GM21381 (cell line): ENCODE results near the gene DLGAP1.

Source experiments
- ATAC-seq: cut with Tn5 transposase; IDR thresholded peaks from one replicate; pipeline ENCODE4 v1.9.1; 2021; ENCODE audit warnings: mild to moderate bottlenecking, moderate library complexity; ENCODE audit not compliant: unreplicated experiment

Gene DLGAP1

DNA sequence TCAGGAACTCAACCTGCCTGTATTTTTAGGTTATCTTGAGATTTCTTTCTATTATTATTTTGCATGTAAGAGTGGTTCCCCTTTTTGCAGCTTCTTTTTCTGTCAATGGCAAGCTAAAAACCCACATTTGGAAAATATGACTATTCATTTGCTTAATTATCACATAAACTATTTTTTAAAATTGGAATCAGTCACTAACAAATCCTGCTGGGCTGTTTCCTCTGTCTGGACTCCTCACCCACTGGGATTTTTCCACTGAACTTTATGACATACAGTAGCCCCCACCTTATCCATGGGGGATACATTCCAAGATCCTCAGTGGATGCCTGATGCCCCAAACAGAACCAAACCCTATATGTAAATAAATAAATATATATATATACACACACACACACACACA lies 447.3 kb downstream of the DLGAP1 start:
- no peak for ATAC-seq

DNA sequence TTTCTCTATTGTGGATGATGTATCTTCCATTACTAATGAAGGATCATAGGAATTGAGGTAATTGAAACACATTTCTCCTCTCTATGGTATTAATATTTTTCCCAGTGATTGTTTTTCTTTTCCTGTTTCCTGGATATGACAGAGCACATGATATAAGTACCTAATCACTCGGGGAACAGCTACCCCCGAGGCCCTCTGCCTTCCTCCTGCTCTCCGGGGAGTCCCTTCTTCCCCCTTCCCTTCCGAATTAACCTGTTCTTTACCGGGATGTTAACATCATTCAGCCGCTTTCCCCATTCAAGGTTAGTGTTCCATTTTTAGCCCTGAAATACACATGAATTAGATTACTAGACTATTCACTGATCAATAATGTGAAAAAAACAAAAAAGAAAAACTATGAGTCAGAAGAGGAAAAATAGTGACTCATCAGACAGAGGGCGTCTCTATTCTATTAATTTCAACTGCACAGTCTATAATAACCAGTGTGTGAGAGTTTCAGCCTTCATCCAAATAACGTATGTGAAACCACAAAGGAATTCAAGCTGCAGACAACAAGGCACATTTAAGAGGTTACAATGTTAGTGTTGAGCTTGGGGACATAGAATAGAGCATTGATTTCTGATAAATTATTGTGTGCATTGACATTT lies 450.8 kb downstream of the DLGAP1 start:
- no peak for ATAC-seq

DNA sequence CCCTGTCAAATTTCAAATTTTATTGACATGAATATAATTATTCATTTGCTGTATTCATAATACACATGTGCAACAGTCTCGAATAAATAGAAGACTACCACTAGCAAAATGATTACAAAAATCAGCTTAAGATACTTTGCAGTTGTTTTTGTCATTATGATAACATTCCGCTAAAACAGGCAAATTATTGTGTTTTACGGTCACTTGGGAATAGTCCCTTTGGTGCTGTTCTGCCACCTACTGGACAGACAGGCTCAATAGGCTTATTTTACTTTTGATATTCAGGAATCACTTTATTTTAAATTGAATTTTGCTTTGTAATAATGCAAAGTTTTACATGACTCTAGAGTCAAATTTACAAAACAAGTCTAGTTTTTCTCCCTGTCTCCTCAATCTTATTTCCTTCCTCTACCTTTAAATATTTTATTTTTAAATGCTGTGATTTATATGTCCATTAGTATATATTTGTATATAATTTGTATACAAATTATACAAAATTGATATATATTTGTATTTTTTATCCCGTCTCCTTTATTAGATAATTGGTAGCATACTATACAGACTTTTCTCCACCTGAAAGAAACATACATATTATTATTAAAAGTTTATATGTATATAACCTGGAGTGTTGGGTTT lies 456.3 kb downstream of the DLGAP1 start:
- no peak for ATAC-seq

DNA sequence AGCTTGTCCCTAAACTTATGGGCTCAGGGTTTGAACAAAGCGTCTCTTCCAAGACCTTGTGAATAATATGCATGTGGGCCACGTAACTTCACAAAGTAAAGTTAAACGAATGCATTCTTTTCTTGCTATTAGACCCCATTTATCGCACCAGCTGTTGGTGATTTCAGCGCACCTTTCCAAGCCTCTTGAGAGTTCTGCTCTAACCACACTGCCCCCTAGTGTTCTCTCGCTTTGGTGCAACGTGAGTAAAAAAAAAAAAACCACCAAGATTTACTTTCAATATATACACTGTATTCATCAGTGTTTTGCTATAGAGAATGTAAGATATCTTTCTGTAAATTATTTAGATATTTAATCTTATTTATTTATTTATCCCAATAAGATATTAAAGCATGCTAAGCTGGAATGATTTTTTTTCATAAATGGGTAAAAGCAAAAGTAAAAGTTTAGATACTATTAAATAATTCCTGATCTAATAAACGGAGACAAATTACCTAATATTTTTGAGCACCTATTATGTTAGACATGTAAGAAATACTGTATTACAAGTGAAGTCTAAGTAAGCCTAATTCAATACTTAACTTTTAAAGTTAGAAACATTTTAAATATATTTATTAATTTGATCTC lies 459.5 kb downstream of the DLGAP1 start:
- ATAC-seq, result peak; percentile 62

DNA sequence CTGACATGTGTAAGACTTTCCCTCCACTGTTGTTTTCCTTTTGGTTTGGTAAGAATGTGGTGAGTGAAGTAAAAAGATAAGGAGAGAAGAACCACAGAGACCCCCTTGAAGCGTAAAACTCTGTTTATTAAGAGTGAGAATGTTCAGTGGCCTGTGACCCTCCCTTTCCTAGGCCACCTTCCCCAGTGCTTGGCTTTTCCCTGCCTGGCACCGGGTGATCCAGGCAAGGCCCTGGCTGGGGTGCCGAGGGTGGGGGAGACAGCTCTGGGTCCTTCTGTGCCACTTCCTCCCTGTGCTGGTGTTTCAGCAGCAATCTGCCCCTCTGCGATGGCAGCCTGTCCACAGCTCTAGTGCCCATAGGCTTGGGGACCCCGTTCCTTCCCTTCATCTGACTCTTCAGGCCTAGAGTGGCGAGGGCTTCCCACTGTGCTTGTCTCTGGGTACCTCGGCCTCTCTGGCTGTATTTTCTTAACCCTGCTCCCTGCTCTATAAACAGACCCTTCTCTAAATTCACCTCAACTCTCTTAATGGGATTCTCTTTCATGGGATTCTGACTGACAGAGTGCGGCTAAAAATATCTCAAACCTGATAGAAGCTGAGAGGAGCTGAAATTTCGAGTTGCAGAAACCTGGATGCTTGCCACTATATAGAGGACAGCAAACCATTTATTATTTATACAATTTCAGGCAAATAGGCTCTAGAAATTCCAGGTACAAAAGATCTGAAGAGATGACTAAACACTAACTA lies 461.0 kb downstream of the DLGAP1 start:
- ATAC-seq, result no peak

DNA sequence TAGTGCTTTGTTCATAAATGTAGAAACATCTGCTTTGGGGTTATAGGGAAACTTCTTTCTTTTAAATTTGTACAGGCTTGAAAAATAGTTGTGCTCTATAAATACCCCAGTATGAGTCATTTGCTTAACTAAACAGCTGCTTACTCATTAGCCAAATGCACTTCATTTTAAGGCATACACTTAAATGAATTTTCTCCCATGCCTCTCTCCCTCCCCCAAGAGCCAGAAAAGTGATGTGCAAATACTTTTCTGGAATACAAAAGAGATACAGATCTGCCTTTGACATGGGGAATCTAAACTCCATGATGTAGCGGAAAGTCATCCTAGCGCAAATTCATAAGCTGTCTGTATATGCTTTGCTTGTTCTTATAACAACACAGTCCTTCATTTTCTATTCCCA lies 469.4 kb downstream of the DLGAP1 start:
- no peak for ATAC-seq

DNA sequence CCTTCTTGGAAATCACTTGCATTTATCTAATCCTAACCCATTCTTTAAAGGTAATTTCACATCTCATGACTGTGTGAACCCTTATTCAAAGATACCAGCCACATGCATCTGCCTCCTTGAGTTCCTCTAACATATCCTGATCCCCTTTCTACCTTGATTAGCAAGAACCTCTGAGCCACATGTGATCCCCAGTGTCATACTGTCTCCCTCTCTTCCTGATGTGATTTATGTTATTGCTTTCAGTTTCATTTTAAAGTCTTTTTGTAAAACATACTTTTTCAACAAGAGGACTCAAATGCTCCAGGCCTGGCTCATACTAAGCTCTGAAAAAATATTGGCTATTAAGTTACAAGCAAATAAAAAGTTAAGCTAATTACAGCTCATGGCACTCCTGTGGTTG lies 470.1 kb downstream of the DLGAP1 start:
- no peak for ATAC-seq

DNA sequence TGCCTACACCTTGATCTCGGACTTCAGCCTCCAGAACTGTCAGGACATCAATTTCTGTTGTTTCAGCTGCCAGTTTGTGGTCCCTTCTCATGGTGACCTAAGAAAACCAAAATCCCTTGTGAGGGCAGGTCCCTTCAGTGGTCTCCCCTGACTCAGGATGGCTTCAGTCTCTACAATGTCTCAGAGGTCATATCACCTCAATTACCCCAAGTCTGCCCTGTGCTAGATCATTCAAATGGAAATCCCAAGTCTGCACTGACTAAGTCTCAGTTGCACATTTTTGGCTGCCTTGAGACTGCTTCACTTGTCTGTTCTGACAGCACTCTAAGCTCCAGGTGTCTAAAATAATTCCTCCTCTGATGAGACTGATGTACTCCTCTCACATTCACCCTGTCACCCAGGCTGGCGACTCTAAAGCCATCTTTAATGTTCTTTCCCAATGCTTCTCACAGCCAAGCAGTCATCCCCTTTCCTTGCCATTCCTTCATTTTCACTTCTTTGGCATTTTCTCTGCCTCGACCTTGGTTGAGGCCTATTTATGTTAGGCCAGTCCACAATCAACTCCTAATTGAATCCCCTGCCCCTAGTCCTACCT lies 470.8 kb downstream of the DLGAP1 start:
- ATAC-seq, result no peak

DNA sequence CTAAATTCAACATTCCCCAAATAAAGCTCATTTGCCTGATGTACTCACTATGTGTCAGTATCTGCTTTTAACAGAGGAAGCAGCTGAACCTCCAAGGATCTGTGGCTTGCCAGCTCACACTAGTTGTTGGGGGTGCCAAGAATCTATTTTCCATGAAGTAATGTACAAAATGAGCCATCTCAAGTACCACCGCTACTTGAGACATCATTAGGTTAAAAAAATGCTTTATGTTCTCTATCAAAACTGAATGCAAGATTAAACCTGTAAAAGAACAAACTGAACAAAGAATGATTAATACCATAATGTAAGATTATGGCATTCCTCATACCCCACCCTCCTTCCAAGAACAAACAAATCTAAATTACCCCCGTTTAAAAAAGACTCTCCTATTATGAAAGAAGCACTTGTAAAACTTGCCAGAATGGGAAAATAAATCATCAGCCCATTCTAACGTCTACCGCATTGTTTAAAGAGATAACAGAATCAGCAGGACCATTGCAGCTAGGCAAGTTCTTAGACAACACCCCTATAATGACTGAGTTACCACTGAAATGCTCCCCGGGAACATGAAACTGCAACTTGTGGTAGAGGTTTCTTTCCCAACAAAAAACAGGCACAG lies 471.6 kb downstream of the DLGAP1 start:
- ATAC-seq, result no peak

DNA sequence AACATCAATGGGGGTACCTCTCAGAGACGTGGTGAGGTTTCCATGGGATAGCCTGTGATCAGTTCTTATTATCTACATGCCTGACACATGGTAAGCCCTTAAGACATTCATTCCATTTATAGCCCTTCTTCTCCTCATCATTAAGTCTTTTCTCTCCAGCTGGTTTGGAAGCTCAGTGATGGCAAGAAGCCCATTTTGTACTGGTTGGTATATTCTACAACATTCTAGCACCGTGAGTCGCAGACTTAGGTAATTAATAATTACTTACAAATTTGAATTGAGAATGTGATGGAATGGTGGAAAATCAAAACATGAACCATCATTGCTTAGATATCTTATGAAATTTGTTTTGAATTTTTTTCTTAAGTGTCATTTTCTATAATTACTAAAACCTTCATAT lies 472.6 kb downstream of the DLGAP1 start:
- no peak for ATAC-seq

DNA sequence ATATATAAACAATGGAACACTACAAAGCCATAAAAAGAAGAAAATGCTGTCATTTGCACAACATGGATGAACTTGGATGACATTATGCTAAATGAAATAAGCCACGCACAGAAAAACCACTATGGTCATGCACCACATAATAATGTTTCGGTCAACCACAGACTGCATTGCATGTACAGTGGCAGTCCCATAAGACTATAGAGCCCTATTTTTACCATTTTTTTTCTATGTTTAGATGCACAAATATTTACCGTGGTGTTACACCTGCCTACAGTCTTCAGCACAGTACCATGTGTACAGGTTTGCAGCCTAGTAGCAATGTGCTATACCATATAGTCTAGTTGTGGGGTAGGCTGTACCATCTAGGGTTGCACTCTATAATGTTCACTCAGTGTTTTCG lies 476.1 kb downstream of the DLGAP1 start:
- ATAC-seq, result no peak

DNA sequence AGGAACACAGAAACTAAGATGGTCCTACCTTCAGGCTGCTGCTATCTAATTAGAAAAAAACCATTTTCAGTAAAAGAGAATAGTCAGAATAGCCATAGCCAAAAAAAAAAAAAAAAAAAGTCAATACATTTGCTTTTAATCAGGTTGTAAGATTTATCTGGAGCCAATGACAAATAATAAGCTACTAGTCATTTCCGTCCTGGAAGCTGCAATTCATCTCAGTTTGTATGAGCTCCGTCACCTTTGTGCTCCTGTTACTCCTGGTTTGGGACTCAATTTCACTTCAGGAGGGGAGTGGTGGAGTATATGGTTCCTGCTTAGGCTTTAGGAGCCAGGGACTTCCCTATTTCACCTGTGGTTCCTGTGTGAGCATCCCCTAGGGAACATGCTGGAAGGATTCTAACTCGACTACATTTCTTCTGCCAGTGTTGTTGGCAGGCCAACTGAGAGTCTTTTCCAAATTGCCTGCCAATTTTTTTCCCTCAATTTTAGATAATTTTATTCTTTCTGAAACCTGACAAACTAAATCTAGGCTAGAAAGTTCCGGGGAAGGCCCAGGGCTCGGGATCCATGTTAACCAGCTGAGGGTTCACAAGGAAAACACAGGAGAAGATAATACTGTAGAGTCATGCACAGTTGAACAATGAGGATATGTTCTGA lies 481.8 kb downstream of the DLGAP1 start:
- no peak for ATAC-seq

DNA sequence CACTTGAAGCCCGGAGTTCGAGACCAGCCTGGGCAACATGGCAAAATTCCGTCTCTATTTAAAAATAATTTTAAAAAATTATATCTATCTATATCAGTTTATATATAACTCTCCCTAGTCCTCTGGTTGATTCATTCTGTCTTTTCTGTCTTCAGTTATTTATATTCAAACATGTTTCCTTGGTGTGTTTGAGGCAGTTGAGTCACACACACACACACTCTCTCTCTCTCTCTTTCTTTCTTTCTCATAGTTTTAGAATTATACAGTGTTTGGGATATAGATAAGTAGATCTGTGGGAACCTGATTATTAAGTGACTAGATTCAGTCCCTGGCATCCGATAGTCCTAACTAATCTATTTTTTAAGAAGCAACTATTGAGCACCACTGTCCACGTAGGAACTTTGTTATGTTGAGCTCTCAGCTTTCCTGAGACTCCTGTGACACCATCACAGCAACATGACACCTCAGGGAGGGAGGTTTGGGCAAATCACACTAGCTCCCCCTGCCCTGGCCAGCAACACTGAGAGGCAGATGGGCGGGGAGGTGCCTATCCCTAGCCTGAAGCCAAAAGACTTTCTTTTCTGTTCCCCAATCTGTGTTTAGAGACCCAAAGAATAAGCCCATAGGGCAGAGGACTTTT lies 482.7 kb downstream of the DLGAP1 start:
- ATAC-seq, result no peak

DNA sequence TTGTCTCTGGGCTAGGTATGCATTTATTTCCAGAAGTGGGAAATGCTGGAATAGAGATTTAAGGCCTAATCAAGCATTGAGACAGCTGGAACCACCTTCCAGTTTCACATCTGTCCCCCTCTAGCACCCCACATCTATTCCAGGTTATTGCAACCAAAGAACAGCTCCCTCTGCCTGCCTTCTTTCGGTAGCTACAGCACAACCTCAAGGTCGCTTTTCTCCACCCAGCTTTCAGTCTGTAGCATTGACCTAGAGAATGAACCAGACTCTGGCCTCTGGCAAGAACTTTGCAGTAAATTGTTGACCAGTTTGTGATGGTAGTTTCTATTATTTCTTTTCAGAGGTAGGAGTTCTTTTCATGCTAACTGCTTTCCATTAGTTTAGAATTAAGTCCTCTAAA lies 484.2 kb downstream of the DLGAP1 start:
- no peak for ATAC-seq

DNA sequence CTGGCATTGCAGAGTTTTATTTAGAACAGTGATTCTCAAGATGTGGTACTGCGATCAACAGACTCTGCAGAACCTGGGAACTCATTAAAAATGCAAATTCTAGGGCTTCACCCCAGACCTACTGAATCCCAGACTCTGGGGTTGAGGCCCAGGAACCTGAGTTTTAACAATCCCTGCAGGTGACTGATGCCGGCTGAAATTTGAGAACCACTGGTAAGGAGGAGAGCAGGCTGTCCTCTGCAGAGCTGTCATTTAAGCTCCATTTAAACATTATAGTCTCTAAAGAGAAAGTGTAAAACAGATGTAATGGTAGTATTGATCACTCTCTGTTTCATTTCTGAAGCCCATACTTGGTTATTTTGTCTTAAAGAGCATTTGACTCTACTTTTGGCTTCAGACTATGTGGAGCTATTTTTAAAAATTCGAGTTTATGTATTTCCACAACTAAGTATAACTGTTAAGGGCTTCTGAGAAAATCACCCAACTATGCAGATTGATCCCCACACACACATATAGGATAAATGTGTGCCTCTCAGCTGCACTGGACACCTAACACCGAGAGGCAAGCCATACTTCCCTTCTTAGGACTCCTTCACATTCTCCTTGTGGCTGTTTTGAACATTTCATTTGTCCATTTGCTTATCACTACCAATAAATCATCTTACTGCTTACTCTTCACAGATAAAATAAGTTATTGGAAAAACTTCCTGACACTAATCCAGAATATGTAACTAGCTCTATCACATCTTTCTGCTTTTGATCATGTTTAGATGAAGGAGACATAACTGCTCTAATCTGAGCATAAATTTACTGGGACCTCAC lies 487.5 kb downstream of the DLGAP1 start:
- ATAC-seq, result no peak

DNA sequence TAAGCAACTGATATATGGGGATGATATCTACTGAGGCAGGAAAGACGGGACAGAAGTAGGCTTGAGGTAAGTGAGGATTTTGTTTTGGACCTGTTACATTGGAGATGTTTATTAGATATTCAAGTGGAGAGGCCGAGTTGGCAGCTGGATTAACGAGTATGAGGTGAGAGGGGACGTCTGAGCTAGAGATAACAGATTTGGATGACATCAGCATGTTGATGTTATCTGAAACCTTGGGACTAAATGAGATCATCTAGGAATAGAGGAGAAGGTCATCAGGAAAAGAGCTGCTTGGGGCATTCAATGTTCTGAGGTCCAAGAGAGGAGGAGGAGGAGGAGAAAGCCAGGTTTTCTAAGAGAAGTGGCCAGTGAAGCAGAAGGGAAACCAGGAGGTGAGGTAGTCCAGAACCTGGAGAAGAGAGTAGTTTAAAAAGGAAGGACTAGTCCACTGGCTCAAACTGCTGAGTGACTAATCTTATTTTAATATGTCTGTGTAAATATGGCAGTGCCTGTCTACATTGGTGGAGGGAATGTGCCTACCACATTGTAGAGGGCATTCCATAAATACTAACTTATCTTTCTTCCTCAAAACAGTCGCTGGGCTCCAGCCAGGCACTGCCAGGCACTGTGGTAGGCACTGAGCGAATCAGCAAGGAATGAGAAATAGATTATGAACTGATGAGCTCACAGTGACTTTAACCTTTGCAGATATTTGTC lies 488.3 kb downstream of the DLGAP1 start:
- ATAC-seq, result no peak

DNA sequence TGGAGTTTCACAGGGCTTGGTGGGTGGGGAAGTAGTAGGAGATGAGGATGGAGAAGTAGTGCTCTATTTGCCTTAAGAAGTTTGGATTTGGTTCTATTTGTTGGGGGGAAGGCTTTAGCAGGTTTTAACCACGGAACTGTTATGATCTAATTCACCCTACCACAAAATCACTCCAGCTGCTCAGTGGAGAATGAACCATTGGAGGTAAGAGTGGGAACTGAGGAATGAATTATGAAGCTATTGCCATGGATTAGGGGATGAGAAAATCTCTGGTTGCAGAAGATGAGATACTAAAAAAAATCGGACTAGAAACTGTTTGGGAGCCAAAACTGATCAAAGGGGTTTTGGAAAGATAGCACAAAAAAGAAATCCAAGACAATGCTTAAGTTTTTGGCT lies 488.9 kb downstream of the DLGAP1 start:
- no peak for ATAC-seq

DNA sequence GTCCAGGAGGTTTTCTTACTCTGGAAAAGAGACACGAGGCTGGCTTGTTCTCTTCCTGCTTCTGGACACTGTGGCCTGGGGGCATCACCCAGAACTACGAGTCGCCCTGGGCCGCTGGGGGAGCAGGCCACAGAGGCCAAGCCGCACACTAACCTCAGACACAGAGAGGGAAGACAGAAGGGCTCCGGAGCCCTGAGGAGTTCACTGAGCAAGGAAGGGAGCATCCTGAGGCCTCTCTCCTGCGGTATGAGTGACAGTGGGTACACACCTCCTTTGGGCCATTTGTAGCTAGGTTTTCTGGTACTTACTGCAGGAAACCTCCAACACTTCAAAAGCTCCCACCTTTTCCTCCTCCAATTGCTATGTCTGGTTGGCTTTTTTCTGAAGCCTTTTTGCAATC lies 494.1 kb downstream of the DLGAP1 start:
- ATAC-seq, result no peak

DNA sequence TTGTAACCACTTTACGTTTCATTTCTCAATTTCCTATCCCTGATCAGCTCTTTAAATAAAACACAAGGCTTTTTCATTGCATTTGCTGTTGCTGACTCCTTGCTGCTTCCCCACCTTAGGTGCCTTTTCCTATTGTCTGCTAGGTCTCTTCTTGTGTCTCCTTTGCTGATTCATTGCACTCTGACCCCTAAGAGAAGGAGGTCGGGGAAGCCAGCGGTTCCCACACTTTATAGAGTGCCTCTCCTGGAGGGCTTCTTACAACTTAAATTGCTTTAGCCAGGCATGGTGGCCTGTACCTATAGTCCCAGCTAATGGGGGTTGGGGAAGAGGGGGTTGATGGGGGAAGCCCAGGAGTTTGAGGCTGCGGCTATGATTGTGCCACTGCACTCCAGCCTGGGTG lies 495.0 kb downstream of the DLGAP1 start:
- ATAC-seq, result no peak
